Transverse colon (tissue), 4 donors: ENCODE results near the gene LARGE1. TPM values are rescaled to one million over a fixed set of nuclear protein-coding genes. Genes with fewer than 3 reads are reported as not detected.

Experiments used
- DNase-seq: peaks from one replicate; pipeline ENCODE4 v3.0.0-alpha.2; 2019
- H3K27ac ChIP-seq, 4 donors: fragments of 200-600 bp; sonication (generic); 2 replicates each; pipeline ENCODE4 v1.5.1; 2016 to 2018; ENCODE audit warnings: inconsistent platforms in 4 of 4
- H3K27me3 ChIP-seq: fragments of 200-600 bp; sonication (generic); 2 replicates; pipeline ENCODE4 v1.5.1; 2017; ENCODE audit warnings: inconsistent platforms
- H3K36me3 ChIP-seq, 4 donors: fragments of 200-600 bp; sonication (generic); 2 replicates each; pipeline ENCODE4 v1.5.1; 2017 to 2019; ENCODE audit warnings: inconsistent platforms in 4 of 4
- H3K4me1 ChIP-seq, 4 donors: fragments of 200-600 bp; sonication (generic); 2 replicates each; pipeline ENCODE4 v1.5.1; 2017 to 2020; ENCODE audit warnings: inconsistent platforms in 4 of 4
- H3K4me3 ChIP-seq, 4 donors: fragments of 200-600 bp; sonication (generic); 1 replicate in 1 of 4; 2 replicates in 3 of 4; pipeline versions ENCODE4 v1.5.1 to v1.6.1; 2017 to 2019; ENCODE audit warnings: inconsistent platforms in 4 of 4
- H3K9me3 ChIP-seq, 2 donors: fragments of 200-600 bp; sonication (generic); 2 replicates each; pipeline ENCODE4 v1.5.1; 2017 to 2019; ENCODE audit warnings: inconsistent platforms in 2 of 2
- CTCF ChIP-seq, 5 experiments: fragments of 200-600 bp in 3 of 5; fragments of 450-650 bp in 2 of 5; sonication (generic) in 3 of 5; IDR thresholded peaks; 1 replicate in 2 of 5; 2 replicates in 3 of 5; pipeline ENCODE4 v1.5.1; 2016 to 2017; ENCODE audit warnings: antibody characterized with exemption in 5 of 5, inconsistent platforms in 3 of 5, mild to moderate bottlenecking in 2 of 5, moderate library complexity in 1 of 5
- EP300 ChIP-seq: sonication (generic); formaldehyde crosslinking; IDR thresholded peaks from one replicate; pipeline ENCODE4 v1.6.1; 2017; ENCODE audit warnings: antibody characterized with exemption, low read depth
- POLR2A ChIP-seq: fragments of 450-650 bp; IDR thresholded peaks from one replicate; pipeline ENCODE4 v1.6.1; 2016; ENCODE audit warnings: antibody characterized with exemption, mild to moderate bottlenecking, moderate library complexity
- POLR2AphosphoS5 ChIP-seq, 3 donors: sonication (generic); formaldehyde crosslinking; IDR thresholded peaks; one replicate each; pipeline ENCODE4 v1.6.1; 2016; ENCODE audit warnings: antibody characterized with exemption in 3 of 3
- WGBS, 2 donors: methylation state at CpG; one replicate each; pipeline ENCODE4 v1.1.5; 2018; ENCODE audit warnings: low coverage in 1 of 2; 5-methylcytosine and 5-hydroxymethylcytosine counted together
- in situ Hi-C, 4 donors: fragments of 200-750 bp; cut with MboI; loops; one replicate each; pipeline versions ENCODE4 v1.15.0 to v1.15.1; 2017; ENCODE audit warnings: low sequenced_read_pairs in 3 of 4, low pct_ligation_motif_present in 1 of 4, low pct_unique_long_range_greater_than_20kb in 1 of 4
- intact Hi-C: fragments of 100-400 bp; cut with DNase I; formaldehyde crosslinking; loops from one replicate; pipeline ENCODE4 v1.15.1; 2023; ENCODE audit warnings: low total_unique reads
- total RNA-seq, 4 donors: library from RNA; depleted of rRNA; stranded (reverse); fragments of >200 nt; gene quantifications; one replicate each; pipeline ENCODE4 v1.1.0, GENCODE V29; 2016

Gene LARGE1
- total RNA-seq, 4 donors from 2014 or later = 46.5 to 304 (median 80.5) TPM

GRCh38 chr22:33715237-33715985, 204.9 kb downstream of the LARGE1 start:
- peaks cover 0 to 10% of the 10 kb centered on the region in 2 donors for H3K9me3 ChIP-seq
- H3K27me3 ChIP-seq = no peaks in the 10 kb centered on the region
- no peaks in the 10 kb centered on the region for H3K4me1 ChIP-seq
- intact Hi-C loops (no loop called here), in situ Hi-C loops (no loop called here)
- no peak for DNase-seq
- H3K27ac ChIP-seq = no peak overlapping the region
- WGBS, 2 donors = 94 to 100% methylated on average over 2 to 9 of the region's 9 CpGs
- TF ChIP-seq CTCF (IDR thresholded peaks at IDR 0.05) (no peak), POLR2AphosphoS5 (IDR thresholded peaks at IDR 0.05) (no peak), EP300 (no peak), POLR2A (no peak)
- no peaks in the 10 kb centered on the region for H3K36me3 ChIP-seq
- H3K4me3 ChIP-seq = no peak overlapping the region

GRCh38 chr22:33710326-33710725, 209.9 kb downstream of the LARGE1 start:
- 60 to 75% methylated on average over 1 of the region's 1 CpG for WGBS, 2 donors
- in situ Hi-C loops (no loop called here), intact Hi-C loops (no loop called here)
- H3K4me3 ChIP-seq = no peak overlapping the region
- TF ChIP-seq CTCF (IDR thresholded peaks at IDR 0.05) (no peak), POLR2AphosphoS5 (IDR thresholded peaks at IDR 0.05) (no peak), POLR2A (no peak), EP300 (no peak)
- peaks cover 0 to 10% of the 10 kb centered on the region in 2 donors for H3K9me3 ChIP-seq
- no peaks in the 10 kb centered on the region for H3K36me3 ChIP-seq
- no peaks in the 10 kb centered on the region for H3K27me3 ChIP-seq
- no peak overlapping the region for H3K27ac ChIP-seq
- no peak for DNase-seq
- H3K4me1 ChIP-seq = no peaks in the 10 kb centered on the region

GRCh38 chr22:33707581-33707980, 212.7 kb downstream of the LARGE1 start:
- in situ Hi-C loops = no loop called here
- Histone ChIP-seq H3K27me3 (no peaks in the 10 kb centered on the region), H3K36me3 (no peaks in the 10 kb centered on the region), H3K4me1 (no peaks in the 10 kb centered on the region), H3K4me3 (no peak overlapping the region), H3K27ac (no peak overlapping the region), H3K9me3 (no peaks in the 10 kb centered on the region)
- TF ChIP-seq CTCF (IDR thresholded peaks at IDR 0.05) (no peak), POLR2AphosphoS5 (IDR thresholded peaks at IDR 0.05) (no peak), EP300 (no peak), POLR2A (no peak)
- WGBS, 2 donors = 82% methylated on average over 3 of the region's 3 CpGs; no CpG with 5 or more reads in 1 of the 2 donors
- no peak for DNase-seq
- intact Hi-C loops = no loop called here

GRCh38 chr22:33706100-33706499, 214.2 kb downstream of the LARGE1 start:
- intact Hi-C loops = no loop called here
- TF ChIP-seq EP300 (no peak), POLR2A (no peak), CTCF (IDR thresholded peaks at IDR 0.05) (no peak), POLR2AphosphoS5 (IDR thresholded peaks at IDR 0.05) (no peak)
- Histone ChIP-seq H3K36me3 (no peaks in the 10 kb centered on the region), H3K4me1 (no peaks in the 10 kb centered on the region), H3K9me3 (no peaks in the 10 kb centered on the region), H3K27ac (no peak overlapping the region), H3K27me3 (no peaks in the 10 kb centered on the region), H3K4me3 (no peak overlapping the region)
- no peak for DNase-seq
- in situ Hi-C loops = no loop called here
- WGBS, 2 donors = 67 to 80% methylated on average over 1 to 5 of the region's 5 CpGs
